Measurements from ENCODE around the gene SLC30A4.

GRCh38 chr15:45451265-45451664 lies 71.3 kb downstream of the SLC30A4 start:
- TF ChIP-seq CTCF (conservative IDR thresholded peaks at IDR 0.05; ENCODE audit: low read depth, low read length) (no peak), EZH2phosphoT487 (IDR thresholded peaks at IDR 0.05; ENCODE audit: borderline replicate concordance, low read length) (no peak)
